Natural killer cell (primary cell): ENCODE data around the gene PSAP. TPM values are rescaled to one million over a fixed set of nuclear protein-coding genes. Genes with fewer than 3 reads are reported as not detected.

ENCODE experiments used
- ATAC-seq, 3 donors: fragments of 150-1000 bp in 2 of 3; fragments of 200-7000 bp in 1 of 3; cut with Tn5 transposase; 1 replicate in 1 of 3; 2 replicates in 2 of 3; pipeline ENCODE4 v1.10.0; 2021; ENCODE audit warnings: mild to moderate bottlenecking in 2 of 3, moderate library complexity in 2 of 3
- DNase-seq, 2 donors: peaks; one replicate each; pipeline versions ENCODE4 v3.0.0 to v3.0.0-alpha.2; 2013 to 2021; ENCODE audit warnings: mixed read lengths in 1 of 2
- H3K27ac ChIP-seq: one replicate; pipeline ENCODE4 v1.5.1; 2013; ENCODE audit warnings: mild to moderate bottlenecking, low read length
- H3K27me3 ChIP-seq: one replicate; pipeline ENCODE4 v1.6.1; 2013; ENCODE audit warnings: low read length; ENCODE audit not compliant: control insufficient read depth, insufficient read depth
- H3K36me3 ChIP-seq: one replicate; pipeline ENCODE4 v1.6.1; 2013; ENCODE audit warnings: low read length; ENCODE audit not compliant: control insufficient read depth, insufficient read depth
- H3K4me1 ChIP-seq: one replicate; pipeline ENCODE4 v1.6.1; 2013; ENCODE audit warnings: low read length; ENCODE audit not compliant: control insufficient read depth, insufficient read depth
- H3K4me3 ChIP-seq: one replicate; pipeline ENCODE4 v1.5.1; 2013; ENCODE audit warnings: low read length
- H3K9me3 ChIP-seq: one replicate; pipeline ENCODE4 v1.6.1; 2013; ENCODE audit warnings: low read length; ENCODE audit not compliant: control insufficient read depth, insufficient read depth
- H3K27ac Mint-ChIP-seq, 2 donors: one replicate each; pipeline ENCODE4 v1.8.0; 2022; ENCODE audit warnings: mild to moderate bottlenecking in 2 of 2, mixed read lengths in 2 of 2, moderate library complexity in 1 of 2
- H3K27me3 Mint-ChIP-seq, 2 donors: one replicate each; pipeline ENCODE4 v1.8.0; 2022; ENCODE audit warnings: low read depth in 2 of 2, mixed read lengths in 2 of 2
- H3K36me3 Mint-ChIP-seq: one replicate; pipeline ENCODE4 v1.8.0; 2022; ENCODE audit warnings: mixed read lengths
- H3K4me1 Mint-ChIP-seq, 2 donors: one replicate each; pipeline ENCODE4 v1.8.0; 2022; ENCODE audit warnings: mixed read lengths in 2 of 2
- H3K4me3 Mint-ChIP-seq: one replicate; pipeline ENCODE4 v1.8.0; 2022; ENCODE audit warnings: mild to moderate bottlenecking, moderate library complexity, mixed read lengths
- H3K9me3 Mint-ChIP-seq, 2 donors: one replicate each; pipeline ENCODE4 v1.8.0; 2022; ENCODE audit warnings: mixed read lengths in 2 of 2
- CTCF ChIP-seq: fragments of 200-600 bp; IDR thresholded peaks from one replicate; pipeline ENCODE4 v1.8.0; 2022; ENCODE audit warnings: antibody characterized with exemption
- WGBS: methylation state at CpG from one replicate; pipeline ENCODE4 v1.1.7; 2013; ENCODE audit warnings: missing lambda C conversion rate; ENCODE audit not compliant: insufficient coverage; 5-methylcytosine and 5-hydroxymethylcytosine counted together
- intact Hi-C: fragments of 100-400 bp; cut with micrococcal nuclease; formaldehyde crosslinking; loops from one replicate; pipeline ENCODE4 v1.14.2; 2022
- total RNA-seq, 4 donors: library from RNA; stranded (reverse); fragments of 120-200 nt in 1 of 4; gene quantifications; one replicate each; pipeline versions ENCODE4 v1.2.3 to v1.2.4, GENCODE V29; 2013 to 2022

Gene PSAP
- total RNA-seq, 3 donors from 2014 or later (not counting 1 experiment from before 2014, with no cell fraction given): 324 to 488 (median 428) TPM

GRCh38 chr10:71799112-71799511 lies 51.9 kb downstream of the PSAP start:
- Mint-ChIP-seq H3K36me3 (no peaks in the 10 kb centered on the region), H3K4me1 (peaks cover 13 to 14% of the 10 kb centered on the region in 2 donors), H3K9me3 (no peaks in the 10 kb centered on the region), H3K27me3 (no peaks in the 10 kb centered on the region), H3K4me3 (no peak overlapping the region), H3K27ac (no peak overlapping the region)
- intact Hi-C loops: no loop called here
- 84% methylated on average over 10 of the region's 10 CpGs for WGBS
- peaks cover 26% of the 10 kb centered on the region for H3K4me1 ChIP-seq
- H3K27me3 ChIP-seq: no peaks in the 10 kb centered on the region
- DNase-seq (no peak), ATAC-seq (no peak)
- H3K4me3 ChIP-seq: no peak overlapping the region
- no peaks in the 10 kb centered on the region for H3K36me3 ChIP-seq
- TF ChIP-seq CTCF: no peak
- H3K27ac ChIP-seq: no peak overlapping the region
- H3K9me3 ChIP-seq: no peaks in the 10 kb centered on the region

- peaks cover 4 to 8% of the 10 kb centered on the region in 2 donors for H3K27me3 Mint-ChIP-seq
- intact Hi-C loops: no loop called here
- Histone ChIP-seq H3K9me3 (no peaks in the 10 kb centered on the region), H3K36me3 (no peaks in the 10 kb centered on the region), H3K4me3 (no peak overlapping the region), H3K27ac (no peak overlapping the region), H3K4me1 (peaks cover 26% of the 10 kb centered on the region), H3K27me3 (no peaks in the 10 kb centered on the region)
- no peaks in the 10 kb centered on the region for H3K9me3 Mint-ChIP-seq
- no peak overlapping the region for H3K4me3 Mint-ChIP-seq
- DNase-seq (no peak), ATAC-seq (no peak)
- H3K27ac Mint-ChIP-seq: no peak overlapping the region
- no peak for TF ChIP-seq CTCF
- H3K4me1 Mint-ChIP-seq: peaks cover 13 to 14% of the 10 kb centered on the region in 2 donors
- 71% methylated on average over 6 of the region's 6 CpGs for WGBS
- H3K36me3 Mint-ChIP-seq: no peaks in the 10 kb centered on the region
Observed at GRCh38 chr10:71798308-71798624, 52.8 kb downstream of the PSAP start.

DNA sequence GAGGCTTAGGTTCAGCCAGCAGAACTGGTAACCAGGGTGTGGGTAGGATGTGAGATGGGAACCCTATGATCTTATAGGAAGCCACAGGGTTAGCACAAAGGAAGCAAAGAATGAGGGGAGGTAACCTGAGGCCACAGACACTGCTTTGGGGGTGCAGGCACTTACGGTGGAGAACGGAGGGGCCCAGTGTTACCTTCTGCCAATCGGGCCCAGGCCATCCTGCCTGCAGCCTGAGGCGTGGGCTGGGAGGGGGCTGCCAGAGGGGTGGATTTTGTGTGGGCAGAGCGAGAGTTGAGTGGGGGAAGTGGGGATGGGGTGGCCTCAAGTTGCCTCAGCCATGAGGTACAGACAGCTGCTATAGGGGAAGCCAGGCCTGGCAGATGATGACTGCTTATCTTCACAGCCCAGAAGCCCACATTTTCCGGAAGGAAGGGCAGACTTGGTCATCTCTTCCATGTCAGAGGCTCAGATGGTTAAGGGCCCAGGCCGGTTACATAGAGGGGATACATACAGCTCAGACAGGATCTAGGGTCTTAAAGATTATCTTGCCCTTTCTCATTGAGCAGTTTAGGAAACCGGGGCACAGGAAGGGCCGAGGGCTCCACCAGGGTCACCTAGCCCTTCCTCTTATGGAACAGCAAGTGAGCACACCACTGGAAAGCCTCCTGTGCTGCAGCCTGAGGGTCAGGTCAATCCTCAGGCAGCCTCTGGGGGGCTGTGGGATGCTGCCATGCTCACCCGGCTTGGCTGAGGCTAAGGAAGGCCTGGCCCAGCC lies 53.3 kb downstream of the PSAP start:
- no peak overlapping the region for H3K27ac ChIP-seq
- DNase-seq (no peak), ATAC-seq (peak in 2 of 3 donors; percentile 52 to 67)
- no peaks in the 10 kb centered on the region for H3K36me3 ChIP-seq
- H3K4me1 ChIP-seq: peaks cover 26% of the 10 kb centered on the region
- H3K27me3 ChIP-seq: no peaks in the 10 kb centered on the region
- TF ChIP-seq CTCF: no peak
- H3K4me3 ChIP-seq: no peak overlapping the region
- H3K27ac Mint-ChIP-seq: peak overlapping the region in 1 of 2 donors; percentile 64
- 24% methylated on average over 10 of the region's 10 CpGs for WGBS
- H3K36me3 Mint-ChIP-seq: no peaks in the 10 kb centered on the region
- H3K4me3 Mint-ChIP-seq: no peak overlapping the region
- H3K27me3 Mint-ChIP-seq: peaks cover 4 to 9% of the 10 kb centered on the region in 2 donors
- intact Hi-C loops: no loop called here
- peaks cover 13 to 14% of the 10 kb centered on the region in 2 donors for H3K4me1 Mint-ChIP-seq
- H3K9me3 ChIP-seq: no peaks in the 10 kb centered on the region
- no peaks in the 10 kb centered on the region for H3K9me3 Mint-ChIP-seq
